ENCODE results near the gene ANTXR1.

Gene ANTXR1

GRCh38 chr2:69291004-69291650, 278.1 kb downstream of the ANTXR1 start:
- no peak for DNase-seq

GRCh38 chr2:69291721-69292120, 278.7 kb downstream of the ANTXR1 start:
- DNase-seq, result no peak

GRCh38 chr2:69292256-69292655, 279.3 kb downstream of the ANTXR1 start:
- DNase-seq, result no peak

GRCh38 chr2:69296421-69296820, 283.4 kb downstream of the ANTXR1 start:
- no peak for DNase-seq

GRCh38 chr2:69297216-69297615, 284.2 kb downstream of the ANTXR1 start:
- no peak for DNase-seq

- DNase-seq, result no peak
These were observed 285.3 kb downstream of the ANTXR1 start for GRCh38 chr2:69298261-69298660.

DNA sequence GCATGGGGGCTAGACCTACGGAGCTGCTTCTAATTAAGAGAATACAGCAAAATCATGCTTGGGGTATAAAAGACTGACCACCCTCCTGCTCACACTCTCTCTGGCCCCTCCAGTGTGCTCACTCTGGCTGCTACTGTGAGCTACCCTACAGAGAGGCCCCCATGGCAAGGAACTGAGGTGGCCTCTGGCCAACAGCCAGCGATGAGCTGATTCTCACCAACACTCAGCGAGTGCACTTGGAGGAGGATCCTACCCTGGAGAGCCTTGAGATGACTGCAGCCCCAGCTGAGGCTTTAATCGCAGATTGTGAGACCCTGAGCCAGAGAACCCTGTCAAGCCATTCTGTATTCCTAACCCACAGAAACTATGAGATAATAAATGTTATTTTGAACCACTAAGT, 285.9 kb downstream of the ANTXR1 start:
- DNase-seq, result no peak

Measured in NCI-H82 (cell line).